K562 (cell line): ENCODE data around the gene VGLL1. TPM values are rescaled to one million over a fixed set of nuclear protein-coding genes. Genes with fewer than 3 reads are reported as not detected.

Experiments used
- ATAC-seq: fragments of 200-7000 bp; cut with Tn5 transposase; 3 replicates; pipeline ENCODE4 v1.9.1; 2020; ENCODE audit warnings: moderate library complexity
- BruUV-seq: library from RNA; stranded (reverse); fragments of 400-500 nt; replicated peaks from 2 replicates; lab custom pipeline; 2021; lab: Mats Ljungman, UMichigan
- CTCF ChIA-PET: fragments of 300-600 bp; formaldehyde crosslinking; extraction: SDS; loops from one replicate; lab custom pipeline; 2021; ENCODE audit warnings: low intra/inter-chr PET ratio; lab: Yijun Ruan, JAX
- POLR2A ChIA-PET: fragments of 300-600, 350-650 bp; sonication (Branson Sonifier 250); formaldehyde crosslinking; extraction: SDS; loops from one replicate; lab custom pipeline; 2021; ENCODE audit warnings: antibody characterized with exemption, inconsistent platforms; lab: Yijun Ruan, JAX
- DNase-seq, 4 experiments: peaks; one replicate each; pipeline versions ENCODE4 v3.0.0 to v3.0.0-alpha.2; 2011 to 2018; ENCODE audit warnings: low spot score in 3 of 4, mixed read lengths in 3 of 4; ENCODE audit errors: extremely low read depth in 1 of 4
- FAIRE-seq: peaks from 2 replicates; lab custom pipeline; 2011; peaks lifted over from hg19 to GRCh38; lab: Jason Lieb, UNC
- H2AFZ ChIP-seq: 2 replicates; pipeline ENCODE4 v1.6.0; 2011; ENCODE audit warnings: low read depth, low read length, control low read depth, inconsistent platforms
- H3K27ac ChIP-seq: fragments of 200-600 bp; 3 replicates; pipeline ENCODE4 v1.8.0; 2011; ENCODE audit warnings: low read depth, mild to moderate bottlenecking, control low read depth, inconsistent platforms, low read length, moderate library complexity, mixed read lengths; ENCODE audit errors: extremely low read depth
- H3K27me3 ChIP-seq, 2 experiments: fragments of 300-600 bp in 1 of 2; 2 replicates in 1 of 2; 3 replicates in 1 of 2; pipeline versions ENCODE4 v1.6.0 to v1.8.0; 2011; ENCODE audit warnings: inconsistent platforms in 2 of 2, low read length in 2 of 2, mild to moderate bottlenecking in 1 of 2, mixed read lengths in 1 of 2, moderate library complexity in 1 of 2; ENCODE audit not compliant: control insufficient read depth in 2 of 2, insufficient read depth in 2 of 2
- H3K36me3 ChIP-seq: fragments of 300-600 bp; 3 replicates; pipeline ENCODE4 v1.8.0; 2011; ENCODE audit warnings: mild to moderate bottlenecking, low read length, inconsistent platforms; ENCODE audit not compliant: control insufficient read depth, insufficient read depth
- H3K4me1 ChIP-seq, 2 experiments: fragments of 200-600 bp in 1 of 2; replicated peaks in 1 of 2; 2 replicates in 1 of 2; 3 replicates in 1 of 2; pipeline versions ENCODE4 v1.5.1 to v1.8.0; 2011; ENCODE audit warnings: inconsistent platforms in 2 of 2, low read length in 2 of 2, mild to moderate bottlenecking in 1 of 2, mixed read lengths in 1 of 2, moderate library complexity in 1 of 2; ENCODE audit not compliant: control insufficient read depth in 2 of 2, insufficient read depth in 2 of 2
- H3K4me2 ChIP-seq: 2 replicates; pipeline ENCODE4 v1.6.1; 2011; ENCODE audit warnings: low read length, control low read depth, inconsistent platforms, mixed read lengths; ENCODE audit not compliant: insufficient read depth
- H3K4me3 ChIP-seq: fragments of 200-600 bp; sonication (generic), shearing (Covaris generic); 2 replicates; pipeline ENCODE4 v1.5.1; 2016; ENCODE audit warnings: control low read depth, inconsistent platforms
- H3K79me2 ChIP-seq: fragments of 200-600 bp; 3 replicates; pipeline ENCODE4 v1.8.0; 2011; ENCODE audit warnings: low read length, inconsistent platforms; ENCODE audit not compliant: control insufficient read depth, insufficient read depth
- H3K9ac ChIP-seq, 2 experiments: 2 replicates each; pipeline versions ENCODE4 v1.6.0 to v1.6.1; 2011; ENCODE audit warnings: low read depth in 2 of 2, low read length in 2 of 2, control low read depth in 1 of 2, inconsistent platforms in 1 of 2, mild to moderate bottlenecking in 1 of 2, mixed read lengths in 1 of 2; ENCODE audit not compliant: insufficient read depth in 1 of 2
- H3K9me1 ChIP-seq: one replicate; pipeline ENCODE4 v1.6.0; 2011; ENCODE audit warnings: inconsistent platforms, mild to moderate bottlenecking, low read length, moderate library complexity; ENCODE audit not compliant: control insufficient read depth, insufficient read depth
- H3K9me3 ChIP-seq: replicated peaks from 2 replicates; pipeline ENCODE4 v1.5.1; 2011; ENCODE audit warnings: low read depth, low read length, inconsistent platforms; ENCODE audit not compliant: control insufficient read depth, insufficient read depth
- H4K20me1 ChIP-seq: replicated peaks from 2 replicates; pipeline ENCODE4 v1.6.1; 2011; ENCODE audit warnings: low read length, inconsistent platforms, mixed read lengths; ENCODE audit not compliant: control insufficient read depth, insufficient read depth
- CBX1 ChIP-seq: sonication (generic); IDR thresholded peaks from 2 replicates; pipeline ENCODE4 v1.6.1; 2016; ENCODE audit warnings: antibody characterized with exemption, low read depth, mild to moderate bottlenecking
- CEBPB ChIP-seq: fragments of 450-650 bp; IDR thresholded peaks from 2 replicates; pipeline ENCODE4 v1.6.1; 2016; ENCODE audit warnings: missing genetic modification characterization, missing compliant biosample characterization
- CEBPG ChIP-seq, 3 experiments: fragments of 200-800 bp in 1 of 3; sonication (Bioruptor generic) in 1 of 3; sonication (generic) in 1 of 3; formaldehyde crosslinking in 1 of 3; IDR thresholded peaks in 2 of 3; conservative IDR thresholded peaks in 1 of 3; 2 replicates each; pipeline versions ENCODE4 v1.6.1 to v1.8.0; 2016 to 2022; ENCODE audit warnings: missing compliant biosample characterization in 2 of 3, missing genetic modification characterization in 2 of 3, mild to moderate bottlenecking in 1 of 3, missing genetic modification reagents in 1 of 3
- ETV6 ChIP-seq, 3 experiments: fragments of 150-350 bp in 1 of 3; sonication (generic) in 1 of 3; formaldehyde crosslinking in 1 of 3; IDR thresholded peaks; 2 replicates each; pipeline versions ENCODE4 v1.6.1 to v1.8.0; 2014 to 2022; ENCODE audit warnings: borderline replicate concordance in 2 of 3, low read depth in 2 of 3, antibody characterized with exemption in 1 of 3, low read length in 1 of 3, mild to moderate bottlenecking in 1 of 3, missing genetic modification reagents in 1 of 3
- KDM4B ChIP-seq, 2 experiments: fragments of 450-650 bp in 1 of 2; sonication (generic) in 1 of 2; IDR thresholded peaks; 2 replicates each; pipeline ENCODE4 v1.6.1; 2016 to 2017; ENCODE audit warnings: borderline replicate concordance in 2 of 2, antibody characterized with exemption in 1 of 2, low read depth in 1 of 2, mild to moderate bottlenecking in 1 of 2
- MED1 ChIP-seq: sonication (generic); formaldehyde crosslinking; IDR thresholded peaks from 2 replicates; pipeline ENCODE4 v1.8.1; 2023; ENCODE audit warnings: missing genetic modification reagents, borderline replicate concordance
- NFATC3 ChIP-seq: fragments of 450-650 bp; IDR thresholded peaks from 2 replicates; pipeline ENCODE4 v1.6.1; 2017; ENCODE audit warnings: mild to moderate bottlenecking
- NR2F6 ChIP-seq: fragments of 450-650 bp; formaldehyde crosslinking; IDR thresholded peaks from 2 replicates; pipeline ENCODE4 v1.4.0; 2020; ENCODE audit warnings: mild to moderate bottlenecking
- SNAPC5 ChIP-seq: fragments of 250-450 bp; sonication (Bioruptor Pico); IDR thresholded peaks from 2 replicates; pipeline ENCODE4 v1.8.0; 2021; ENCODE audit warnings: moderate library complexity, mild to moderate bottlenecking, inconsistent platforms
- ZFP1 ChIP-seq: fragments of 450-650 bp; formaldehyde crosslinking; IDR thresholded peaks from 2 replicates; pipeline ENCODE4 v1.4.0; 2020; ENCODE audit warnings: mild to moderate bottlenecking, mixed read lengths
- ZNF12 ChIP-seq: sonication (generic); formaldehyde crosslinking; IDR thresholded peaks from 2 replicates; pipeline ENCODE4 v1.4.0; 2020; ENCODE audit warnings: mild to moderate bottlenecking, missing genetic modification reagents
- ZNF197 ChIP-seq: fragments of 200-800 bp; sonication (Bioruptor generic); IDR thresholded peaks from 2 replicates; pipeline ENCODE4 v1.6.1; 2016; ENCODE audit warnings: low read depth, missing genetic modification characterization, missing compliant biosample characterization
- ZNF324 ChIP-seq: fragments of 250-450 bp; sonication (Bioruptor Pico); IDR thresholded peaks from 2 replicates; pipeline ENCODE4 v1.4.0; 2020; ENCODE audit warnings: mild to moderate bottlenecking
- ZNF507 ChIP-seq: conservative IDR thresholded peaks from 2 replicates; pipeline ENCODE4 v1.6.1; 2017; ENCODE audit warnings: missing genetic modification characterization, missing compliant biosample characterization
- WGBS: fragments of 100-300 bp; shearing (Covaris generic); methylation state at CpG from one replicate; pipeline ENCODE4 v1.1.6; 2016; ENCODE audit warnings: low coverage, mixed read lengths; ENCODE audit not compliant: insufficient coverage; ENCODE audit errors: missing lambda C conversion rate; 5-methylcytosine and 5-hydroxymethylcytosine counted together
- in situ Hi-C: fragments of 300-500 bp; cut with MboI; formaldehyde crosslinking; loops from 4 replicates; pipeline ENCODE4 v1.15.0; 2018; ENCODE audit warnings: inconsistent platforms, mixed read lengths
- intact Hi-C: fragments of 100-400 bp; cut with micrococcal nuclease; formaldehyde crosslinking; loops from 2 replicates; pipeline ENCODE4 v1.14.2; 2022
- polyA plus RNA-seq, 8 experiments: library from polyadenylated mRNA; depleted of rRNA in 4 of 8; stranded (reverse) in 5 of 8; unstranded in 3 of 8; fragments of >200 nt; fragmentation: Nextera tagmentation in 2 of 8; fragmentation: Illumina TruSeq in 1 of 8; extraction: Ambion mirVana in 2 of 8; extraction: Trizol in 1 of 8; gene quantifications; 2 replicates each; pipeline versions ENCODE4 v1.2.1 to v1.2.3, GENCODE V29; 2011 to 2014; ENCODE audit warnings: inconsistent platforms in 1 of 8, missing spikeins in 1 of 8
- total RNA-seq, 7 experiments: library from RNA; depleted of rRNA in 6 of 7; stranded (reverse); fragments of >200 nt in 6 of 7; fragmentation: Illumina TruSeq in 2 of 7; extraction: Trizol in 2 of 7; gene quantifications; 2 replicates each; pipeline versions ENCODE4 v1.2.1 to v1.2.3, GENCODE V29; 2011 to 2021; ENCODE audit warnings: low replicate concordance in 1 of 7
- TF ChIP-seq, protein P1 (sequence below): fragments of 250-450 bp; sonication (Bioruptor Pico); IDR thresholded peaks from 2 replicates; pipeline ENCODE4 v1.8.0; 2021; ENCODE audit warnings: mild to moderate bottlenecking, moderate library complexity

Gene VGLL1
- total and polyA plus RNA-seq, 9 of the 15 experiments (the other 6 are each of a cell fraction or from before 2014, with no cell fraction given): not detected

GRCh38 chrX:136586386-136586785, 54.4 kb downstream of the VGLL1 start (continued):
- TF ChIP-seq, protein P1, sequence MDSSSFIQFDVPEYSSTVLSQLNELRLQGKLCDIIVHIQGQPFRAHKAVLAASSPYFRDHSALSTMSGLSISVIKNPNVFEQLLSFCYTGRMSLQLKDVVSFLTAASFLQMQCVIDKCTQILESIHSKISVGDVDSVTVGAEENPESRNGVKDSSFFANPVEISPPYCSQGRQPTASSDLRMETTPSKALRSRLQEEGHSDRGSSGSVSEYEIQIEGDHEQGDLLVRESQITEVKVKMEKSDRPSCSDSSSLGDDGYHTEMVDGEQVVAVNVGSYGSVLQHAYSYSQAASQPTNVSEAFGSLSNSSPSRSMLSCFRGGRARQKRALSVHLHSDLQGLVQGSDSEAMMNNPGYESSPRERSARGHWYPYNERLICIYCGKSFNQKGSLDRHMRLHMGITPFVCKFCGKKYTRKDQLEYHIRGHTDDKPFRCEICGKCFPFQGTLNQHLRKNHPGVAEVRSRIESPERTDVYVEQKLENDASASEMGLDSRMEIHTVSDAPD (CRISPR knock-in tag): no peak
- no peak for TF ChIP-seq CBX1
- TF ChIP-seq ZNF12: no peak
- no peak for TF ChIP-seq ZNF507 (tag)
- TF ChIP-seq NFATC3: no peak
- no peak for TF ChIP-seq ZNF324 (CRISPR knock-in tag)
- TF ChIP-seq NR2F6 (CRISPR knock-in tag): no peak
- no peak for TF ChIP-seq ZNF197 (CRISPR knock-in tag)
- no peak for TF ChIP-seq KDM4B (IDR thresholded peaks at IDR 0.05; ENCODE audit: borderline replicate concordance in 2 of 2, low read depth in 1 of 2)
- no peak for TF ChIP-seq SNAPC5 (CRISPR knock-in tag)

DNA sequence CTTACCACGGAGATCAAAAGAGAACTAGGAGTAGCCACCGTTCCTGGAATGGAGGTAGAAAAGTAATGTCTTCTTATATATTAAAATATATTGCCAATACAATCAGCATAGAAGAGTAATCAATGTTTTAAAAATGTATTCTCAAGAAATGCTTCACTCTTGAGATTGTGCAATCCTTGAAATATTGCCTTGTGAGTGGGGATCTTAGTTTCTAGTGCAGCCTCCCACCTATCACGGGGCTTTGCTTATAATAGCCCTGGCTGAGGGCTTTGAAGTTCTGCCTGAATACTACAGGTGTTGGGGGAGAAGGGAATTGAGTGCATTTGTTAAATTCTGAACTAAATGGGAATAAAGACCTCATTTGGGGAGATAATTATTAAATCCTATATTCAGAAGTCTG, 55.5 kb downstream of the VGLL1 start:
- Histone ChIP-seq H3K9me1 (no peaks in the 10 kb centered on the region), H3K27ac (no peak overlapping the region), H3K9me3 (no peaks in the 10 kb centered on the region), H3K27me3 (no peaks in the 10 kb centered on the region; a peak in 1 of 5 replicates), H3K79me2 (no peaks in the 10 kb centered on the region), H3K4me3 (no peak overlapping the region), H3K36me3 (no peaks in the 10 kb centered on the region), H2AFZ (no peak overlapping the region), H3K9ac (no peak overlapping the region), H3K4me2 (no peak overlapping the region), H3K4me1 (no peaks in the 10 kb centered on the region), H4K20me1 (no peaks in the 10 kb centered on the region)
- no TSS peak for BruUV-seq
- ChIA-PET POLR2A (no interaction called here), CTCF (no interaction called here)
- DNase-seq: no peak
- intact Hi-C loops (no loop called here), in situ Hi-C loops (no loop called here)
- FAIRE-seq: no peak
- WGBS: 0% methylated on average over 3 of the region's 3 CpGs
- no peak for ATAC-seq
- no peak for TF ChIP-seq CEBPG (CRISPR knock-in tag; IDR thresholded peaks at IDR 0.05)
- TF ChIP-seq CEBPG (tag; conservative IDR thresholded peaks at IDR 0.05 in 1 of 2, IDR thresholded peaks at IDR 0.05 in 1 of 2): 0 out of 4 replicates have a peak, but pooled peaks of 1 of the 2 experiments have one; percentile 34
- no peak for TF ChIP-seq ZFP1
- TF ChIP-seq MED1 (CRISPR knock-in tag): no peak
- no peak for TF ChIP-seq ETV6 (IDR thresholded peaks at IDR 0.05; ENCODE audit: borderline replicate concordance in 1 of 2, low read depth in 2 of 2, low read length in 1 of 2)
- no peak for TF ChIP-seq ETV6 (CRISPR knock-in tag; IDR thresholded peaks at IDR 0.05; ENCODE audit: borderline replicate concordance)
- peak; percentile 39; the same call in 1 of the 2 replicates for TF ChIP-seq CEBPB (tag)
